ENCODE results near the gene RPA3.
"Not testable (repeated sequence)": the region's sequence is repeated elsewhere in the genome, so short reads cannot be mapped to it uniquely, and the experiment has no call there.

RPA3 gene

GRCh38 chr7:7694542-7694941 is 23.9 kb downstream of the RPA3 start:
- no peak for DNase-seq (ENCODE audit: low read depth)

- no peak for DNase-seq (ENCODE audit: low read depth)
These were observed 24.5 kb downstream of the RPA3 start for GRCh38 chr7:7693881-7694280.

GRCh38 chr7:7688956-7689355 is 29.5 kb downstream of the RPA3 start:
- DNase-seq (ENCODE audit: low read depth) = no peak

- no peak for DNase-seq (ENCODE audit: low read depth)
These were observed 30.1 kb downstream of the RPA3 start for GRCh38 chr7:7688310-7688709.

GRCh38 chr7:7687800-7688199 is 30.6 kb downstream of the RPA3 start:
- DNase-seq (ENCODE audit: low read depth) = no peak

GRCh38 chr7:7686811-7687508 is 31.4 kb downstream of the RPA3 start:
- DNase-seq (ENCODE audit: low read depth) = no peak

GRCh38 chr7:7682861-7683260 is 35.5 kb downstream of the RPA3 start:
- no peak for DNase-seq (ENCODE audit: low read depth)

GRCh38 chr7:7681936-7682329 is 36.5 kb downstream of the RPA3 start:
- no peak for DNase-seq (ENCODE audit: low read depth)

- DNase-seq (ENCODE audit: low read depth) = peak; percentile 8
These were observed 37.0 kb downstream of the RPA3 start for GRCh38 chr7:7681191-7681935.

GRCh38 chr7:7679640-7680039 is 38.8 kb downstream of the RPA3 start:
- not testable (repeated sequence) for DNase-seq (ENCODE audit: low read depth)

- no peak for DNase-seq (ENCODE audit: low read depth)
These were observed 42.7 kb downstream of the RPA3 start for GRCh38 chr7:7675686-7676085.

- DNase-seq (ENCODE audit: low read depth) = no peak
These were observed 45.2 kb downstream of the RPA3 start for GRCh38 chr7:7673240-7673550.

GRCh38 chr7:7672545-7673239 is 45.7 kb downstream of the RPA3 start:
- DNase-seq (ENCODE audit: low read depth) = no peak

- no peak for DNase-seq (ENCODE audit: low read depth)
These were observed 47.0 kb downstream of the RPA3 start for GRCh38 chr7:7671361-7671760.

GRCh38 chr7:7670490-7670889 is 47.9 kb downstream of the RPA3 start:
- DNase-seq (ENCODE audit: low read depth) = no peak

- no peak for DNase-seq (ENCODE audit: low read depth)
These were observed 49.7 kb downstream of the RPA3 start for GRCh38 chr7:7668706-7669105.

GRCh38 chr7:7667187-7667586 is 51.2 kb downstream of the RPA3 start:
- DNase-seq (ENCODE audit: low read depth) = no peak

GRCh38 chr7:7665031-7665430 is 53.4 kb downstream of the RPA3 start:
- no peak for DNase-seq (ENCODE audit: low read depth)

- DNase-seq (ENCODE audit: low read depth) = no peak
These were observed 54.1 kb downstream of the RPA3 start for GRCh38 chr7:7664291-7664690.

GRCh38 chr7:7662527-7662926 is 55.9 kb downstream of the RPA3 start:
- no peak for DNase-seq (ENCODE audit: low read depth)

GRCh38 chr7:7656459-7656858 is 61.9 kb downstream of the RPA3 start:
- not testable (repeated sequence) for DNase-seq (ENCODE audit: low read depth)

- DNase-seq (ENCODE audit: low read depth) = no peak
These were observed 63.3 kb downstream of the RPA3 start for GRCh38 chr7:7654964-7655715.

Data from activated T-cell treated with anti-CD3 and anti-CD28 coated beads for 1 hour (primary cell).